ENCODE measurements around the gene ARL15.
"Not testable (repeated sequence)": the region's sequence is repeated elsewhere in the genome, so short reads cannot be mapped to it uniquely, and the experiment has no call there.

GRCh38 chr5:54352580-54352979 is 42.2 kb upstream of the ARL15 start:
- TF ChIP-seq CTCF (IDR thresholded peaks at IDR 0.05; ENCODE audit: low read depth, low read length); POLR2A (IDR thresholded peaks at IDR 0.05; ENCODE audit: extremely low read depth, insufficient read length); MAX (IDR thresholded peaks at IDR 0.05; ENCODE audit: low read depth, low read length); MYC (IDR thresholded peaks at IDR 0.05; ENCODE audit: low read depth, low read length): not testable (repeated sequence)
